Fibroblast of the conjunctiva (primary cell): ENCODE results near the gene LHX5.
"Not testable (repeated sequence)": the region's sequence is repeated elsewhere in the genome, so short reads cannot be mapped to it uniquely, and the experiment has no call there.

Experiments
- DNase-seq: peaks from one replicate; pipeline ENCODE4 v3.0.0-alpha.2; 2010; ENCODE audit warnings: low read depth

The LHX5 gene

GRCh38 chr12:113471619-113472171, at the start of gene LHX5:
Gene LHX5, minus strand, starts transcription at chr12:113471871. Its CDS starts 373 bp downstream, at chr12:113471498.
- DNase-seq, result no peak

- DNase-seq, result no peak
Observed at GRCh38 chr12:113519464-113520307, 48.0 kb upstream of the LHX5 start.

- DNase-seq, result no peak
Observed at GRCh38 chr12:113515082-113515856, 43.6 kb upstream of the LHX5 start.

- no peak for DNase-seq
Observed at GRCh38 chr12:113514602-113515001, 42.9 kb upstream of the LHX5 start.

- no peak for DNase-seq
Observed at GRCh38 chr12:113512568-113512967, 40.9 kb upstream of the LHX5 start.

- no peak for DNase-seq
Observed at GRCh38 chr12:113506867-113507266, 35.2 kb upstream of the LHX5 start.

GRCh38 chr12:113505941-113506340, 34.3 kb upstream of the LHX5 start:
- DNase-seq, result no peak

GRCh38 chr12:113504917-113505316, 33.2 kb upstream of the LHX5 start:
- no peak for DNase-seq

- DNase-seq, result no peak
Observed at GRCh38 chr12:113500782-113501311, 29.2 kb upstream of the LHX5 start.

- DNase-seq, result no peak
Observed at GRCh38 chr12:113500306-113500675, 28.6 kb upstream of the LHX5 start.

GRCh38 chr12:113498490-113498889, 26.8 kb upstream of the LHX5 start:
- no peak for DNase-seq

GRCh38 chr12:113497693-113498092, 26.0 kb upstream of the LHX5 start:
- DNase-seq, result no peak

GRCh38 chr12:113495941-113496340, 24.3 kb upstream of the LHX5 start:
- not testable (repeated sequence) for DNase-seq

- DNase-seq, result no peak
Observed at GRCh38 chr12:113488322-113488721, 16.7 kb upstream of the LHX5 start.

- no peak for DNase-seq
Observed at GRCh38 chr12:113486722-113487121, 15.1 kb upstream of the LHX5 start.

GRCh38 chr12:113485330-113485729, 13.7 kb upstream of the LHX5 start:
- no peak for DNase-seq

- DNase-seq, result no peak
Observed at GRCh38 chr12:113482334-113482733, 10.7 kb upstream of the LHX5 start.

GRCh38 chr12:113480336-113480971, 8.8 kb upstream of the LHX5 start:
- no peak for DNase-seq

- DNase-seq, result no peak
Observed at GRCh38 chr12:113479590-113480335, 8.1 kb upstream of the LHX5 start.

- DNase-seq, result no peak
Observed at GRCh38 chr12:113479216-113479589, 7.5 kb upstream of the LHX5 start.

- no peak for DNase-seq
Observed at GRCh38 chr12:113478351-113479011, 6.8 kb upstream of the LHX5 start.
